Measurements from ENCODE around the gene PTPN7.

- no peak for TF ChIP-seq CTCF (IDR thresholded peaks at IDR 0.05; ENCODE audit: insufficient read depth, low read length, poor library complexity, severe bottlenecking)
- no peak for TF ChIP-seq EZH2phosphoT487 (conservative IDR thresholded peaks at IDR 0.05; ENCODE audit: low read length)
Observed at GRCh38 chr1:202194328-202194648, 33.9 kb upstream of the PTPN7 start.
